ENCODE data around the gene CCN6.

The CCN6 gene

GRCh38 chr6:112037783-112038216 is 16.1 kb upstream of the CCN6 start:
- TF ChIP-seq OSR2 (tag by site-specific recombination; IDR thresholded peaks at IDR 0.05) (0 out of 2 replicates have a peak, but pooled peaks have one; percentile 23), SCRT1 (tag by site-specific recombination; IDR thresholded peaks at IDR 0.05; ENCODE audit: borderline replicate concordance) (no peak), ZBTB21 (tag by site-specific recombination; IDR thresholded peaks at IDR 0.05) (0 out of 2 replicates have a peak, but pooled peaks have one; percentile 22), ZBTB20 (tag by site-specific recombination; IDR thresholded peaks at IDR 0.05) (peak; percentile 96), ZNF335 (tag by site-specific recombination; conservative IDR thresholded peaks at IDR 0.05) (no peak), YY2 (tag by site-specific recombination; IDR thresholded peaks at IDR 0.05) (no peak), ZNF280C (tag by site-specific recombination; IDR thresholded peaks at IDR 0.05) (no peak), ZNF518A (tag by site-specific recombination; conservative IDR thresholded peaks at IDR 0.05; ENCODE audit: low read depth) (no peak), ZNF747 (tag by site-specific recombination; IDR thresholded peaks at IDR 0.05) (no peak), ZNF112 (tag by site-specific recombination; IDR thresholded peaks at IDR 0.05) (no peak), ZSCAN30 (tag by site-specific recombination; IDR thresholded peaks at IDR 0.05) (no peak), ZNF221 (tag by site-specific recombination; IDR thresholded peaks at IDR 0.05; ENCODE audit: borderline replicate concordance) (no peak), HOXC10 (CRISPR knock-in tag; IDR thresholded peaks at IDR 0.05) (no peak), ZNF623 (tag by site-specific recombination; IDR thresholded peaks at IDR 0.05) (no peak), ZNF76 (tag by site-specific recombination; IDR thresholded peaks at IDR 0.05; ENCODE audit: borderline replicate concordance, low read depth) (no peak), ZNF26 (tag by site-specific recombination; IDR thresholded peaks at IDR 0.05) (no peak), ZIC2 (tag by site-specific recombination; IDR thresholded peaks at IDR 0.05) (peak; percentile 46), ZNF580 (tag by site-specific recombination; IDR thresholded peaks at IDR 0.05) (0 out of 2 replicates have a peak, but pooled peaks have one; percentile 23), ZNF416 (tag by site-specific recombination; IDR thresholded peaks at IDR 0.05) (no peak), MYNN (tag by site-specific recombination; IDR thresholded peaks at IDR 0.05; ENCODE audit: borderline replicate concordance) (no peak), ZNF169 (tag by site-specific recombination; IDR thresholded peaks at IDR 0.05) (no peak), ZNF692 (tag by site-specific recombination; IDR thresholded peaks at IDR 0.05) (peak; percentile 60), ZNF658 (tag by site-specific recombination; IDR thresholded peaks at IDR 0.05) (no peak), KLF8 (tag by site-specific recombination; IDR thresholded peaks at IDR 0.05) (0 out of 2 replicates have a peak, but pooled peaks have one; percentile 15), ZNF701 (tag by site-specific recombination; IDR thresholded peaks at IDR 0.05) (no peak)
- no peaks in the 10 kb centered on the region for H3K36me3 ChIP-seq (ENCODE audit: control insufficient read depth in 2 of 2, insufficient read depth in 1 of 2, low read length in 2 of 2)
- no peaks in the 10 kb centered on the region for H3K9me3 ChIP-seq (ENCODE audit: control insufficient read depth, insufficient read depth, low read depth, low read length)
- ChIA-PET POLR2A (interaction anchor here (0.8 kb wide), 1 partner anchor 1055 kb away, joined by 3 read pairs; no protein-coding TSS in a partner anchor), CTCF (interaction anchor here (0.6 to 7.4 kb wide), 6 partner anchors 7 to 779 kb away, joined by 3 to 88 read pairs (median 4); a partner anchor contains a TSS)
- H3K27ac ChIP-seq (ENCODE audit: extremely low read depth, low read depth, low read length): no peak overlapping the region
- no peak overlapping the region for H3K4me3 ChIP-seq (ENCODE audit: low read depth, low read length)
- H3K4me1 ChIP-seq (ENCODE audit: control insufficient read depth, insufficient read depth, low read length): no peaks in the 10 kb centered on the region

Data from HEK293 (cell line).